ENCODE results near the gene PPP1R3E. TPM values are rescaled to one million over a fixed set of nuclear protein-coding genes. Genes with fewer than 3 reads are reported as not detected.
A peak's percentile ranks its signal among the peaks of the same experiment; 100 is the strongest.

PPP1R3E gene
- total RNA-seq, 1 donor from 2014 or later = 9.0 TPM

GRCh38 chr14:23347406-23348296 lies 45.0 kb upstream of the PPP1R3E start:
- H3K9me3 ChIP-seq (replicated peaks) = no peaks in the 10 kb centered on the region
- no peak overlapping the region for H3K4me3 ChIP-seq
- TF ChIP-seq, protein P1, sequence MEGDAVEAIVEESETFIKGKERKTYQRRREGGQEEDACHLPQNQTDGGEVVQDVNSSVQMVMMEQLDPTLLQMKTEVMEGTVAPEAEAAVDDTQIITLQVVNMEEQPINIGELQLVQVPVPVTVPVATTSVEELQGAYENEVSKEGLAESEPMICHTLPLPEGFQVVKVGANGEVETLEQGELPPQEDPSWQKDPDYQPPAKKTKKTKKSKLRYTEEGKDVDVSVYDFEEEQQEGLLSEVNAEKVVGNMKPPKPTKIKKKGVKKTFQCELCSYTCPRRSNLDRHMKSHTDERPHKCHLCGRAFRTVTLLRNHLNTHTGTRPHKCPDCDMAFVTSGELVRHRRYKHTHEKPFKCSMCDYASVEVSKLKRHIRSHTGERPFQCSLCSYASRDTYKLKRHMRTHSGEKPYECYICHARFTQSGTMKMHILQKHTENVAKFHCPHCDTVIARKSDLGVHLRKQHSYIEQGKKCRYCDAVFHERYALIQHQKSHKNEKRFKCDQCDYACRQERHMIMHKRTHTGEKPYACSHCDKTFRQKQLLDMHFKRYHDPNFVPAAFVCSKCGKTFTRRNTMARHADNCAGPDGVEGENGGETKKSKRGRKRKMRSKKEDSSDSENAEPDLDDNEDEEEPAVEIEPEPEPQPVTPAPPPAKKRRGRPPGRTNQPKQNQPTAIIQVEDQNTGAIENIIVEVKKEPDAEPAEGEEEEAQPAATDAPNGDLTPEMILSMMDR (IDR thresholded peaks at IDR 0.05; ENCODE audit: borderline replicate concordance) = no peak
- H3K36me3 ChIP-seq = no peaks in the 10 kb centered on the region
- no peak overlapping the region for H3K27ac ChIP-seq (replicated peaks)
- H3K4me1 ChIP-seq = peaks cover 25% of the 10 kb centered on the region
- intact Hi-C loops (cut with micrococcal nuclease) = no loop called here
- H3K27me3 ChIP-seq (ENCODE audit: low read depth) = peaks cover 10% of the 10 kb centered on the region
- no peak for DNase-seq

- intact Hi-C loops (cut with micrococcal nuclease) = no loop called here
- Histone ChIP-seq H3K27me3 (ENCODE audit: low read depth) (peaks cover 6% of the 10 kb centered on the region), H3K4me1 (peaks cover 17% of the 10 kb centered on the region), H3K36me3 (no peaks in the 10 kb centered on the region), H3K27ac (replicated peaks) (peak overlapping the region; percentile 44), H3K4me3 (no peak overlapping the region), H3K9me3 (replicated peaks) (no peaks in the 10 kb centered on the region)
- DNase-seq = no peak
- TF ChIP-seq, protein P1 (IDR thresholded peaks at IDR 0.05; ENCODE audit: borderline replicate concordance) = no peak
Measured at GRCh38 chr14:23346693-23347405, 44.2 kb upstream of the PPP1R3E start.

GRCh38 chr14:23345987-23346692 lies 43.5 kb upstream of the PPP1R3E start:
- Histone ChIP-seq H3K27ac (replicated peaks) (peak overlapping the region; percentile 44), H3K9me3 (replicated peaks) (no peaks in the 10 kb centered on the region), H3K4me3 (no peak overlapping the region), H3K4me1 (peaks cover 13% of the 10 kb centered on the region), H3K36me3 (no peaks in the 10 kb centered on the region), H3K27me3 (ENCODE audit: low read depth) (no peaks in the 10 kb centered on the region)
- DNase-seq = no peak
- TF ChIP-seq, protein P1 (IDR thresholded peaks at IDR 0.05; ENCODE audit: borderline replicate concordance) = peak; percentile 25
- intact Hi-C loops (cut with micrococcal nuclease) = no loop called here

- Histone ChIP-seq H3K27me3 (ENCODE audit: low read depth) (no peaks in the 10 kb centered on the region), H3K9me3 (replicated peaks) (peaks cover 4% of the 10 kb centered on the region), H3K4me1 (peaks cover 13% of the 10 kb centered on the region), H3K4me3 (no peak overlapping the region), H3K27ac (replicated peaks) (no peak overlapping the region), H3K36me3 (no peaks in the 10 kb centered on the region)
- DNase-seq = no peak
- intact Hi-C loops (cut with micrococcal nuclease) = no loop called here
- TF ChIP-seq, protein P1 (IDR thresholded peaks at IDR 0.05; ENCODE audit: borderline replicate concordance) = no peak
Measured at GRCh38 chr14:23344481-23344880, 41.8 kb upstream of the PPP1R3E start.

GRCh38 chr14:23339506-23340268 lies 37.0 kb upstream of the PPP1R3E start:
- intact Hi-C loops (cut with micrococcal nuclease) = no loop called here
- no peaks in the 10 kb centered on the region for H3K4me1 ChIP-seq
- H3K4me3 ChIP-seq = no peak overlapping the region
- TF ChIP-seq, protein P1 (IDR thresholded peaks at IDR 0.05; ENCODE audit: borderline replicate concordance) = no peak
- no peaks in the 10 kb centered on the region for H3K36me3 ChIP-seq
- no peak for DNase-seq
- no peaks in the 10 kb centered on the region for H3K27me3 ChIP-seq (ENCODE audit: low read depth)
- H3K9me3 ChIP-seq (replicated peaks) = peaks cover 7% of the 10 kb centered on the region
- H3K27ac ChIP-seq (replicated peaks) = no peak overlapping the region
